Neutrophil (primary cell): ENCODE measurements around the gene ERMARD.
"Not testable (repeated sequence)": the region's sequence is repeated elsewhere in the genome, so short reads cannot be mapped to it uniquely, and the experiment has no call there.

Experiments used
- H3K27ac ChIP-seq: fragments of 200-600 bp; sonication (generic); 2 replicates; pipeline ENCODE4 v1.5.1; 2016; ENCODE audit warnings: mild to moderate bottlenecking, moderate library complexity
- H3K27me3 ChIP-seq: fragments of 200-600 bp; sonication (generic); 2 replicates; pipeline ENCODE4 v1.6.0; 2016; ENCODE audit warnings: mild to moderate bottlenecking
- H3K36me3 ChIP-seq: fragments of 200-600 bp; sonication (generic); 2 replicates; pipeline ENCODE4 v1.5.1; 2017
- H3K4me1 ChIP-seq, 2 experiments: fragments of 200-600 bp in 1 of 2; sonication (generic) in 1 of 2; 1 replicate in 1 of 2; 2 replicates in 1 of 2; pipeline versions ENCODE4 v1.5.1 to v1.6.1; 2013 to 2016; ENCODE audit warnings: low read depth in 1 of 2, low read length in 1 of 2, mild to moderate bottlenecking in 1 of 2, moderate library complexity in 1 of 2; ENCODE audit not compliant: control insufficient read depth in 1 of 2, insufficient read depth in 1 of 2
- H3K4me3 ChIP-seq, 2 experiments: fragments of 200-600 bp in 1 of 2; sonication (generic) in 1 of 2; 1 replicate in 1 of 2; 2 replicates in 1 of 2; pipeline ENCODE4 v1.5.1; 2013 to 2016; ENCODE audit warnings: low read depth in 1 of 2, low read length in 1 of 2, mild to moderate bottlenecking in 1 of 2, moderate library complexity in 1 of 2
- H3K9me3 ChIP-seq: fragments of 200-600 bp; sonication (generic); 2 replicates; pipeline ENCODE4 v1.5.1; 2016
- TF ChIP-seq, protein P1 (sequence below): fragments of 200-600 bp; sonication (generic); IDR thresholded peaks from 2 replicates; pipeline ENCODE4 v1.5.1; 2016; ENCODE audit warnings: antibody characterized with exemption

Gene ERMARD

DNA sequence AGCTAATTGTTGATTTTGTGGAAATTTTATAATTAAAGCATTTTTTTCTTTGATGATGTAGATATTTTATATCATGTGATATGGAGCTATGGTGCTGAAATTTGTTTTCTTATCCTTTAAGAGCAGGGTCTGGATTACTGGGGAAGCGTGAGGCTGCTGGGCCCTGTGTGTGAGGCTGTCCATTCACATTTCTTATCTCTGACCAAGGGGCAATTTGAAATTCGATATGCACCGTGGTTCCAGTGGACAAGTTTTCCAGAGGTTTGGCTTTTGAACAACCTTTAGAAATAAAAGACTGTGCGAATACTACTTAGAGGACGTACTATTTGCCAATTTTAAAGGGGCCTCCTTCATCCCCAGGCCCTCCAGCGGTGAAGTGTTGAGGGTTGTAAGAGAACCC, 3.7 kb downstream of the ERMARD start:
- H3K36me3 ChIP-seq, result peaks cover 31% of the 10 kb centered on the region
- no peak overlapping the region for H3K27ac ChIP-seq
- H3K4me1 ChIP-seq, result peaks cover 13 to 15% of the 10 kb centered on the region in 2 experiments
- TF ChIP-seq, protein P1, sequence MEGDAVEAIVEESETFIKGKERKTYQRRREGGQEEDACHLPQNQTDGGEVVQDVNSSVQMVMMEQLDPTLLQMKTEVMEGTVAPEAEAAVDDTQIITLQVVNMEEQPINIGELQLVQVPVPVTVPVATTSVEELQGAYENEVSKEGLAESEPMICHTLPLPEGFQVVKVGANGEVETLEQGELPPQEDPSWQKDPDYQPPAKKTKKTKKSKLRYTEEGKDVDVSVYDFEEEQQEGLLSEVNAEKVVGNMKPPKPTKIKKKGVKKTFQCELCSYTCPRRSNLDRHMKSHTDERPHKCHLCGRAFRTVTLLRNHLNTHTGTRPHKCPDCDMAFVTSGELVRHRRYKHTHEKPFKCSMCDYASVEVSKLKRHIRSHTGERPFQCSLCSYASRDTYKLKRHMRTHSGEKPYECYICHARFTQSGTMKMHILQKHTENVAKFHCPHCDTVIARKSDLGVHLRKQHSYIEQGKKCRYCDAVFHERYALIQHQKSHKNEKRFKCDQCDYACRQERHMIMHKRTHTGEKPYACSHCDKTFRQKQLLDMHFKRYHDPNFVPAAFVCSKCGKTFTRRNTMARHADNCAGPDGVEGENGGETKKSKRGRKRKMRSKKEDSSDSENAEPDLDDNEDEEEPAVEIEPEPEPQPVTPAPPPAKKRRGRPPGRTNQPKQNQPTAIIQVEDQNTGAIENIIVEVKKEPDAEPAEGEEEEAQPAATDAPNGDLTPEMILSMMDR, result no peak
- no peaks in the 10 kb centered on the region for H3K27me3 ChIP-seq
- no peaks in the 10 kb centered on the region for H3K9me3 ChIP-seq
- no peak overlapping the region for H3K4me3 ChIP-seq

DNA sequence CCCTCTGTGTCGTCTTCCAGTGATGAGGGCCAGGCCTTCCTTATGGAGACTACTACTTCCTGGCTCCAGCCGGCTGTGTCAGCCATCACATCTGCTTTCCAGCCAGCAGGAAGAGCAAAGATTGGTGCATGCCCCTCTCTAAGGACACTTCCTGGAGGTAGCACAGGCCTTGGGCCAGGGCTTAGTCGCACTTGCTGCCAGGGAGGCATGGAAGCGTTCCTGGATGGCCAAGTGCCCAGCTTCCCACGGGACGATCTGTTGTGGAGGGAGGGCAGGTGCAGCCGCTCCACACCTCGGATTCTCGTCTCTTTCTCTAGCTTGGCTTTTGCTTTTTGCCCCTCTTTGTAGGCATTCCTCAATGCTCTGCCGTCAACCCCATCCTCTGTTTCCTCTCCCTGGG, 11.9 kb downstream of the ERMARD start:
- H3K36me3 ChIP-seq, result peaks cover 65% of the 10 kb centered on the region
- no peaks in the 10 kb centered on the region for H3K9me3 ChIP-seq
- H3K27ac ChIP-seq, result no peak overlapping the region
- peaks cover 0 to 3% of the 10 kb centered on the region in 2 experiments for H3K4me1 ChIP-seq
- H3K27me3 ChIP-seq, result no peaks in the 10 kb centered on the region
- TF ChIP-seq, protein P1, result no peak
- H3K4me3 ChIP-seq, result no peak overlapping the region

DNA sequence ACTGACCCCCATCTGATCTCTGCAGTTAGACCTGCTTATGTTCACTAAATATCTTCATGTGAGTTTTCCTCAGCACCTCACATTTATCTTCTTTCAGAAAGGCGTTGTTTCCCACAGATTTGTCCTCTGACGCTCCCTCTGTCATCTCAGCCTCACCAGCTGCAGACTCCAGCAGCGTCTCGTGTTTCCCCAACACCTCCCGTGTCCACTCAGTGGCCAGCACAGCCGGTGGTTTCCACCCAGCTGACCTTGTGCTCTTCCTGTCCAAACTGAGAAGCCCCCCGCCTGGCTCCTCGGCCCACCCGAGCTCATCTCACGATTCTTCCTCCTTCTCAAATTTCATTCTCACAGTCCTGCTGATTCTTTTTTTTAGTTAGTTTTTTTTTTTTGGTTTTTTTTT, 12.5 kb downstream of the ERMARD start:
- H3K4me3 ChIP-seq, result no peak overlapping the region
- H3K9me3 ChIP-seq, result no peaks in the 10 kb centered on the region
- H3K36me3 ChIP-seq, result peaks cover 65% of the 10 kb centered on the region
- H3K27me3 ChIP-seq, result no peaks in the 10 kb centered on the region
- H3K4me1 ChIP-seq, result peaks cover 0 to 3% of the 10 kb centered on the region in 2 experiments
- TF ChIP-seq, protein P1, result no peak
- no peak overlapping the region for H3K27ac ChIP-seq

DNA sequence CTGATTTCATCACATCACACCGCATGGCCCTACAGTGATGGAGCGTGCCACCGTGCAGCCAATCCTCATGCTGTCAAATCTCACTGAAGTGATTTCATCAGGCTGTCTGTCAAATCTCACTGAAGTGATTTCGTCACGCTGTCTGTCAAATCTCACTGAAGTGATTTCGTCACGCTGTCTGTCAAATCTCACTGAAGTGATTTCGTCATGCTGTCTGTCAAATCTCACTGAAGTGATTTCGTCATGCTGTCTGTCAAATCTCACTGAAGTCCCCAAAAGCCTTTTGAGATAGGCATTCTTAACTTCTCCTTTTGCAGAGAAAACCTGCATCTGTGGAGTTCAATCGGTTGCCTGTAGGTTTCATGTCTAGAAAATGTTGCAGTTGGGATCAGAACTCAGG, 14.4 kb downstream of the ERMARD start:
- H3K4me1 ChIP-seq, H3K4me3 ChIP-seq, H3K9me3 ChIP-seq, H3K27me3 ChIP-seq, H3K27ac ChIP-seq: not testable (repeated sequence)
- peaks cover 55% of the 10 kb centered on the region for H3K36me3 ChIP-seq

DNA sequence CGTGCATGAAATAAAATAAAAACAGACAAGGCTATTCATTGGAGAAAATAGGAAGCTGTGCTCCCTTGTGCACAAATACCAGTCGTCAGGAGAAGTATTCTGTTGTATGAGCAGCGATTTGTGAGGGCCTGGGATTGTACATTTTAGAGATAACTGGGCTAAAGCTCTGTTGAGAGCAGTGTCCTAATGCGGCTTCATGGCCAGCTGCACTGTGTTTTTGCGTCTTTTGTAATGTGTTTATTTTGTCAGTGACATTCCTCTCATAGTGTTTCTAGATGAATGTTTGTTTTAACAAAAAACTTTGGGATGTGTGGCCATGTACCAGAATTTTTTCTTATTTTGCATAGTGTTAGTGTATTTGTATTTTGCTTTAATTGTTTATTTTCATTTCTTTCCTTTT, 14.8 kb downstream of the ERMARD start:
- Histone ChIP-seq H3K27ac (no peak overlapping the region), H3K4me1 (peaks cover 0 to 3% of the 10 kb centered on the region in 2 experiments), H3K36me3 (peaks cover 50% of the 10 kb centered on the region), H3K9me3 (no peaks in the 10 kb centered on the region), H3K27me3 (no peaks in the 10 kb centered on the region), H3K4me3 (no peak overlapping the region)
- TF ChIP-seq, protein P1, result no peak

DNA sequence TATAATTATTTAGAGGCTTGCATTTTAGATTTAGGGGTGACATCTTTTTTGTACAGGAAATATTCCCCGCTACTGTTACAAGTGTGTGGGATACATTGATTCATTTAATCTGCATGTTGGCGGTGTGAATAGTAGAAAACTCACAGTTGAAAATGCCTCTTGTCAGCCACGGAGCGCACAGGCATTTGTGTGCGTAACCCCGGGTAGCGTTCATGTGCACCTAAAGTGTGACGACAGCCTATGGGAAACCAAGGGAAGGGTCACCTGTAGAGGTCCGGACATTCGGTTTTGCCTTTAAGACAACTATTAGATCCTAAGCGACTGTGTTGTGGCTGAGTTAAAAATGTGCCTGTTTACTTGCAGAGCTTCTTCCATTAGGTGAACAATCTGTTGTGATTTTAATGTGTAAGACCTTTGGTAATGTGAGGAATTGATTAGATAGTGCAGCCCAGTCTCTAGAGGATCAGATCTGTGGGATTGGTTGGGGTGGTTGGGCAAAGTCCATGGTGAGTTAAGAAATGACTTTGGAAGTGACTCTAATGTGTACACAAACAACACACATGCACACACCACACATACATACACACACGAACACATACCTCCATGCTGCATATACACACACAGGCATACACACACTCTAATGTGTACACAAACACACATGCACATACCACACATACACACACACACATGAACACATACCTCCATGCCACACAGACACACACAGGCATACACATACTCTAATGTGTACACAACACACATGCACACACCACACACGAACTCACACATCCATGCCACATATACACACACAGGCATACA, 15.7 kb downstream of the ERMARD start:
- no peak overlapping the region for H3K27ac ChIP-seq
- peaks cover 0 to 3% of the 10 kb centered on the region in 2 experiments for H3K4me1 ChIP-seq
- TF ChIP-seq, protein P1, result no peak
- H3K9me3 ChIP-seq, result no peaks in the 10 kb centered on the region
- no peaks in the 10 kb centered on the region for H3K27me3 ChIP-seq
- peaks cover 48% of the 10 kb centered on the region for H3K36me3 ChIP-seq
- no peak overlapping the region for H3K4me3 ChIP-seq
